H9 (cell line): ENCODE results near the gene KCNJ10. TPM values are rescaled to one million over a fixed set of nuclear protein-coding genes. Genes with fewer than 3 reads are reported as not detected.

ENCODE experiments used
- DNase-seq: peaks from one replicate; pipeline ENCODE4 v3.0.0-alpha.2; 2017
- H2AFZ ChIP-seq: one replicate; pipeline ENCODE4 v1.6.1; 2013; ENCODE audit warnings: mild to moderate bottlenecking, low read length, control low read depth, moderate library complexity
- H2AK5ac ChIP-seq: 2 replicates; pipeline ENCODE4 v1.6.1; 2013; ENCODE audit warnings: low read length, control low read depth, mixed read lengths; ENCODE audit not compliant: insufficient read length
- H2BK120ac ChIP-seq: one replicate; pipeline ENCODE4 v1.6.1; 2013; ENCODE audit warnings: low read depth, mild to moderate bottlenecking, low read length, control low read depth, inconsistent platforms; ENCODE audit not compliant: poor library complexity, severe bottlenecking
- H2BK12ac ChIP-seq: 2 replicates; pipeline ENCODE4 v1.6.1; 2013; ENCODE audit warnings: low read length, control low read depth, mixed read lengths, low read depth; ENCODE audit not compliant: insufficient read length
- H2BK15ac ChIP-seq: 2 replicates; pipeline ENCODE4 v1.6.1; 2013; ENCODE audit warnings: low read depth, low read length, control low read depth
- H2BK20ac ChIP-seq: one replicate; pipeline ENCODE4 v1.6.1; 2013; ENCODE audit warnings: low read depth, mild to moderate bottlenecking, low read length, control low read depth, inconsistent platforms; ENCODE audit not compliant: poor library complexity, severe bottlenecking
- H2BK5ac ChIP-seq: 2 replicates; pipeline ENCODE4 v1.6.1; 2013; ENCODE audit warnings: low read length, control low read depth, mixed read lengths; ENCODE audit not compliant: insufficient read length
- H3K14ac ChIP-seq: 2 replicates; pipeline ENCODE4 v1.6.1; 2013; ENCODE audit warnings: low read length, control low read depth; ENCODE audit not compliant: insufficient read depth
- H3K18ac ChIP-seq: 2 replicates; pipeline ENCODE4 v1.6.1; 2013; ENCODE audit warnings: low read depth, mild to moderate bottlenecking, mixed read lengths, low read length, control low read depth; ENCODE audit not compliant: insufficient read length
- H3K23ac ChIP-seq: 2 replicates; pipeline ENCODE4 v1.6.1; 2013; ENCODE audit warnings: low read length, control low read depth, mixed read lengths, low read depth; ENCODE audit not compliant: insufficient read length
- H3K23me2 ChIP-seq: 2 replicates; pipeline ENCODE4 v1.6.1; 2013; ENCODE audit warnings: low read depth, mild to moderate bottlenecking, mixed read lengths, low read length, control low read depth; ENCODE audit not compliant: insufficient read length, poor library complexity, severe bottlenecking
- H3K27ac ChIP-seq: 2 replicates; pipeline ENCODE4 v1.5.1; 2013; ENCODE audit warnings: low read length, control low read depth, mixed read lengths, low read depth; ENCODE audit not compliant: insufficient read length
- H3K27me3 ChIP-seq: 2 replicates; pipeline ENCODE4 v1.6.1; 2013; ENCODE audit warnings: low read length, control low read depth, inconsistent platforms; ENCODE audit not compliant: insufficient read depth
- H3K4ac ChIP-seq: 2 replicates; pipeline ENCODE4 v1.6.1; 2013; ENCODE audit warnings: low read depth, mild to moderate bottlenecking, control low read depth, inconsistent platforms, low read length, moderate library complexity
- H3K4me1 ChIP-seq: 2 replicates; pipeline ENCODE4 v1.6.1; 2013; ENCODE audit warnings: low read length, control low read depth, inconsistent platforms; ENCODE audit not compliant: insufficient read depth
- H3K4me2 ChIP-seq: 2 replicates; pipeline ENCODE4 v1.6.1; 2013; ENCODE audit warnings: low read length, control low read depth, mixed read lengths; ENCODE audit not compliant: insufficient read length, insufficient read depth
- H3K56ac ChIP-seq: 2 replicates; pipeline ENCODE4 v1.6.1; 2013; ENCODE audit warnings: low read depth, mild to moderate bottlenecking, mixed read lengths, low read length, control low read depth; ENCODE audit not compliant: insufficient read length
- H3K79me1 ChIP-seq: 2 replicates; pipeline ENCODE4 v1.6.1; 2013; ENCODE audit warnings: low read depth, mild to moderate bottlenecking, moderate library complexity, low read length, control low read depth, inconsistent platforms; ENCODE audit not compliant: insufficient read depth, poor library complexity, severe bottlenecking
- H3K79me2 ChIP-seq: 2 replicates; pipeline ENCODE4 v1.6.1; 2013; ENCODE audit warnings: low read length, control low read depth, inconsistent platforms; ENCODE audit not compliant: insufficient read depth
- H3K9ac ChIP-seq: 2 replicates; pipeline ENCODE4 v1.6.1; 2013; ENCODE audit warnings: low read length, control low read depth, mixed read lengths; ENCODE audit not compliant: insufficient read length; ENCODE audit errors: extremely low read depth
- H3K9me3 ChIP-seq: one replicate; pipeline ENCODE4 v1.6.1; 2013; ENCODE audit warnings: low read depth, low read length, inconsistent platforms; ENCODE audit not compliant: control insufficient read depth
- H3T11ph ChIP-seq: one replicate; pipeline ENCODE4 v1.6.1; 2013; ENCODE audit warnings: mild to moderate bottlenecking, low read length, control low read depth, inconsistent platforms
- H4K20me1 ChIP-seq: one replicate; pipeline ENCODE4 v1.6.1; 2013; ENCODE audit not compliant: control insufficient read depth, insufficient read length, insufficient read depth
- H4K5ac ChIP-seq: 2 replicates; pipeline ENCODE4 v1.6.1; 2013; ENCODE audit warnings: low read depth, mild to moderate bottlenecking, mixed read lengths, low read length, control low read depth; ENCODE audit not compliant: insufficient read length
- H4K8ac ChIP-seq: replicated peaks from 2 replicates; pipeline ENCODE4 v1.6.1; 2013; ENCODE audit warnings: low read length, control low read depth, mixed read lengths, low read depth; ENCODE audit not compliant: insufficient read length
- H4K91ac ChIP-seq: 2 replicates; pipeline ENCODE4 v1.6.1; 2013; ENCODE audit warnings: low read depth, mild to moderate bottlenecking, moderate library complexity, mixed read lengths, low read length, control low read depth; ENCODE audit not compliant: insufficient read length
- H3K27ac Mint-ChIP-seq, 3 experiments: 2 replicates in 2 of 3; 3 replicates in 1 of 3; pipeline ENCODE4 v1.8.0; 2020 to 2021; ENCODE audit warnings: mixed read lengths in 3 of 3, mild to moderate bottlenecking in 1 of 3, moderate library complexity in 1 of 3
- H3K27me3 Mint-ChIP-seq: 2 replicates; pipeline ENCODE4 v1.8.0; 2021; ENCODE audit warnings: low read depth, mild to moderate bottlenecking, moderate library complexity, mixed read lengths
- H3K36me3 Mint-ChIP-seq, 3 experiments: 2 replicates in 2 of 3; 3 replicates in 1 of 3; pipeline ENCODE4 v1.8.0; 2020 to 2021; ENCODE audit warnings: low read depth in 3 of 3, mixed read lengths in 3 of 3; ENCODE audit not compliant: insufficient read depth in 1 of 3
- H3K4me1 Mint-ChIP-seq, 2 experiments: 2 replicates each; pipeline ENCODE4 v1.8.0; 2020; ENCODE audit warnings: mixed read lengths in 2 of 2
- H3K4me3 Mint-ChIP-seq, 2 experiments: 2 replicates in 1 of 2; 3 replicates in 1 of 2; pipeline ENCODE4 v1.8.0; 2020 to 2021; ENCODE audit warnings: mild to moderate bottlenecking in 2 of 2, mixed read lengths in 2 of 2, moderate library complexity in 1 of 2
- H3K9me3 Mint-ChIP-seq, 2 experiments: 2 replicates in 1 of 2; 3 replicates in 1 of 2; pipeline ENCODE4 v1.8.0; 2020; ENCODE audit warnings: mild to moderate bottlenecking in 2 of 2, mixed read lengths in 2 of 2, moderate library complexity in 1 of 2
- WGBS: extraction: QIAGEN DNeasy Blood & Tissue Kit; methylation state at CpG from one replicate; pipeline ENCODE4 v1.1.7; 2013; ENCODE audit warnings: missing lambda C conversion rate, low lambda C conversion rate, mixed read lengths; ENCODE audit not compliant: insufficient read length; ENCODE audit errors: extremely low coverage; 5-methylcytosine and 5-hydroxymethylcytosine counted together
- total RNA-seq: library from RNA; stranded (reverse); gene quantifications from 2 replicates; pipeline ENCODE4 v1.2.1, GENCODE V29; 2021
- TF ChIP-seq, protein P1 (sequence below): fragments of 200-600 bp; sonication (generic); conservative IDR thresholded peaks from 3 replicates; pipeline ENCODE4 v1.8.0; 2021; ENCODE audit warnings: antibody characterized with exemption, mild to moderate bottlenecking

The KCNJ10 gene
- total RNA-seq, 1 experiment from 2014 or later, result 0.44 TPM

DNA sequence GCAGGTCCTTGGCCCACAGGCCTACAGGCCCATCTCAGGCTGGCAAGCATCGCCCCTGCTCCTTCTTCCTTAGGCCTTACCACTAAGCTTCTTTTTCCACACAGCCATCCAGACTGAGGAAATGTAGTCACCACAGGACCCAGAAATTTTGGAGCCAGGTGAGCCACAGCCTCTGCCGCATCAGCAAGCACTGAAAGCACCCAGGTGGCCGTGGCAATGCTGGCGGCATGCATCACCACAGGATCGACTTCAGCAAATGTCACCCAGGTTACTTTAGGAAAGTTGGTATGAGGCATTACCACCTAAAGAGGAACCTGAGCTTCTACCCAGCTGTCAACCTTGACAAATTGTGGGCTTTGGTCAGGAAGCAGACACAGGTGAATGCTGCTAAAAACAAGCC lies 49.8 kb downstream of the KCNJ10 start:
- no peak overlapping the region for H3K56ac ChIP-seq

More for the DNA sequence above, 49.8 kb downstream of the KCNJ10 start:
- TF ChIP-seq, protein P1, sequence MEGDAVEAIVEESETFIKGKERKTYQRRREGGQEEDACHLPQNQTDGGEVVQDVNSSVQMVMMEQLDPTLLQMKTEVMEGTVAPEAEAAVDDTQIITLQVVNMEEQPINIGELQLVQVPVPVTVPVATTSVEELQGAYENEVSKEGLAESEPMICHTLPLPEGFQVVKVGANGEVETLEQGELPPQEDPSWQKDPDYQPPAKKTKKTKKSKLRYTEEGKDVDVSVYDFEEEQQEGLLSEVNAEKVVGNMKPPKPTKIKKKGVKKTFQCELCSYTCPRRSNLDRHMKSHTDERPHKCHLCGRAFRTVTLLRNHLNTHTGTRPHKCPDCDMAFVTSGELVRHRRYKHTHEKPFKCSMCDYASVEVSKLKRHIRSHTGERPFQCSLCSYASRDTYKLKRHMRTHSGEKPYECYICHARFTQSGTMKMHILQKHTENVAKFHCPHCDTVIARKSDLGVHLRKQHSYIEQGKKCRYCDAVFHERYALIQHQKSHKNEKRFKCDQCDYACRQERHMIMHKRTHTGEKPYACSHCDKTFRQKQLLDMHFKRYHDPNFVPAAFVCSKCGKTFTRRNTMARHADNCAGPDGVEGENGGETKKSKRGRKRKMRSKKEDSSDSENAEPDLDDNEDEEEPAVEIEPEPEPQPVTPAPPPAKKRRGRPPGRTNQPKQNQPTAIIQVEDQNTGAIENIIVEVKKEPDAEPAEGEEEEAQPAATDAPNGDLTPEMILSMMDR, result no peak
- Histone ChIP-seq H3K27ac (no peak overlapping the region), H3K14ac (no peak overlapping the region; the same call in 1 of the 2 replicates), H3K9me3 (no peaks in the 10 kb centered on the region), H3K9ac (no peak overlapping the region), H3K23ac (no peak overlapping the region), H3K4ac (no peak overlapping the region), H2BK120ac (no peak overlapping the region), H2AK5ac (no peak overlapping the region), H3K4me2 (no peak overlapping the region), H2AFZ (no peak overlapping the region), H3K4me1 (no peaks in the 10 kb centered on the region), H2BK5ac (no peak overlapping the region), H3K23me2 (no peaks in the 10 kb centered on the region), H2BK15ac (no peak overlapping the region), H4K5ac (no peak overlapping the region), H3K18ac (no peak overlapping the region), H3K27me3 (no peaks in the 10 kb centered on the region), H3T11ph (no peak overlapping the region), H3K79me1 (no peaks in the 10 kb centered on the region), H4K8ac (no peak overlapping the region), H2BK12ac (no peak overlapping the region), H2BK20ac (no peak overlapping the region), H4K20me1 (no peaks in the 10 kb centered on the region), H3K79me2 (no peaks in the 10 kb centered on the region), H4K91ac (no peak overlapping the region)
- no peaks in the 10 kb centered on the region for H3K9me3 Mint-ChIP-seq
- peaks cover 10% of the 10 kb centered on the region for H3K27me3 Mint-ChIP-seq
- no peak overlapping the region for H3K4me3 Mint-ChIP-seq
- no peak overlapping the region for H3K27ac Mint-ChIP-seq
- no peaks in the 10 kb centered on the region for H3K4me1 Mint-ChIP-seq
- WGBS, result no CpG with 5 or more reads among the region's 5 CpGs
- no peak for DNase-seq
- H3K36me3 Mint-ChIP-seq, result no peaks in the 10 kb centered on the region
